ENCODE results near the gene PIWIL4.
"Not testable (repeated sequence)": the region's sequence is repeated elsewhere in the genome, so short reads cannot be mapped to it uniquely, and the experiment has no call there.

The PIWIL4 gene

DNA sequence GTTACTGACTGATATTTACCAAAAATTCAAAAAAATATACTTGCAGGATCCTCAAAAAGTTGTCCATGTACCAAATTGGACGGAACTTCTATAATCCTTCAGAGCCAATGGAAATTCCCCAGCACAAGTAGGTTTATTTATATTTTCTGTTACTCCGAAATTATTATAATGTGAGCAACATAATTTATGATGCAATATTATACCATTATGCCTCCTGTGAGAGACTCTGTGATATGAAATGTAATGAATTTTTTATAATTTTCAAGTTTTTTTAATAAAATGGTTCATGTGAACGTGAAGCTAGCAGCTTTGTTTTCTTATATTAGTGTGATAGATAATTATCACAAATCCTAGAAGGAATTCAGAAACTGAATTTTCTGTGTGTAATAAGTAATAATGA is 18.2 kb downstream of the PIWIL4 start:
- no peak for DNase-seq (ENCODE audit: low spot score)

DNA sequence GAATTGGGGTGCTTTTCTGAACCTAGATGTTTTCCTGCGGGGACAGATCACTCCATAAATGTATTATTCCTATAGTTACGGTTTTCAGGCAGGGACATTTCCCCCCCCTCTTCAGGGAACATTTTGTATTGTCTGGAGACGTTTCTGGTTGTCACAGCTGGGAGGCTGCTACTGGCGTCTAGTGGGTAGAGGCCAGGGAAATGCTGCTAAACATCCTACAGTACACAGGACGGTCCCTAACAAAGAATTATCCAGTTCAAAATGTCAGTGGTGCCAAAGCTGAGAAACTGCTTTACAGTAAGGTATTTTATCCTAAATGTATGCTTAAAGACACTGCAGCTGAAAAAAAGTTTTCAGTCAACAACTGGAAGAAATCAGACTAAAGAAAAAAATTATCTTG is 19.4 kb downstream of the PIWIL4 start:
- DNase-seq (ENCODE audit: low spot score), result no peak

DNA sequence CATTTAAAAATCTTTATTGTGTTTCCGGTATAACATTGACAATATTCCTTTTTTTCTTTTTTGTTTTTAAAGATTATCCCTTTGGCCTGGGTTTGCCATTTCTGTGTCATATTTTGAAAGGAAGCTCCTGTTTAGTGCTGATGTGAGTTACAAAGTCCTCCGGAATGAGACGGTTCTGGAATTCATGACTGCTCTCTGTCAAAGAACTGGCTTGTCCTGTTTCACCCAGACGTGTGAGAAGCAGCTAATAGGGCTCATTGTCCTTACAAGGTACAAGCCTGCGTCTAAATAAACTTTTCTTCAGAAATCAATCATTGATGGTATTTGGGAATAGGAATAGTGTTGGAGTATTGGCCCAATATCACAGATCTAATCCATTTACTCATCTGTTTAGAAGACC is 19.8 kb downstream of the PIWIL4 start:
- no peak for DNase-seq (ENCODE audit: low spot score)

DNA sequence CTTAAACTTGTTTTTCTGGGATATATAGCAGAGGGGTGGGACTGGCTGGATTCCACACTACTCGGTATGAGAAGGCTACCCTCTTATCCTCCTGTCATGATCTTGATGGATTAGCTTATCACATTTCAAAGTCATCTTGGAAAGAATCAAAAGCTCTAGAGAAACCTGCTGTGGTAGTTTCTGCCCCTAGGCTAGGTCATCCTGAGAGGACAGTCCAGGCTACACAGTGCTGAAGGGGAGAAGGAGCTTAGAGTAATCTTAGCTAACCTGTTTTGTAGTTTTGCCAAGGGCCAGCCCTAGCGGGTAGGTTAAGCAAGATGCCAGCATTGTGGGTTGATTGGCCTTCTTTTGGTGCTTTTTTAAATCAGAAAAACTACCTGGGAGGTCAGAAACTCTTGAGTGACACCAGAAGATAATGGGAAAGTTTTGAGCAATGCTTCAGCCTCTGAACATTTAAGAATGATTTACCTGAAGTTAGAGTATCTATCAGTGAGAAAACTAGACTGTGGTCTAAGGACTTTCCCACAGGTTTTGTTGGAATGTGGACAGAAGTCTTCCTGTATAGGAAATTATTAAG is 21.3 kb downstream of the PIWIL4 start:
- no peak for DNase-seq (ENCODE audit: low spot score)

DNA sequence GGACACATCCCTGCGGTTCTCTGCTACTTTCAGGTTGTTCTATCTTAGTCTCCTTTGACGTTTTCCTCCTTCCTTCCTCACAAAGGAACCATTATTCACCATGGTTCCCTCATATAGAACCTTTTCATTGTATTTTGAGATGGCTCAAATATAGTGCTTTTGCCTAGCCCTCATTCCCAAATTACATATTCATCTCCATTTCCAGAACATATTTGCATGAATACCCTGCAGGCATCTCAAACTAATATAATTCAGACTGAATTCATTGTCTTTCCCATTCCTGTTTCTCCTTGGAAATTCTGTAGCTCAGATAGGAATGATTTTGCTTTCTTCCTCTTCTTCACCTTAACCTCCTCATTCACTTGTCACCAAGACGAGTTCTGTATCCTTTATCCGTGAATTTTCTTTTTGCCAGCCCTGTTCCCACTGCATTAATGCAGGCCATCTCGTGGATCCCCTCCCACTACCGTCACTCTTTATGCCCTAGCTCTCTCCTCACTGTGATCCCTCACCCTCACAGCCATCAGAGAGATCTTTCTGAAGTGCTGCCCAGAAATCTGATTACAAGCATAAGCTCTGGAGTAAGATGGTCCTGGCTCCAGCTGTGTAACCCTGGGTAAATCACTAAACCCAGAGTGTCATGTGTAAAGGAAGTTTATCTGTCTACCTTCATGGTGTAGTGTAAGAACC is 23.3 kb downstream of the PIWIL4 start:
- DNase-seq (ENCODE audit: low spot score), result no peak

DNA sequence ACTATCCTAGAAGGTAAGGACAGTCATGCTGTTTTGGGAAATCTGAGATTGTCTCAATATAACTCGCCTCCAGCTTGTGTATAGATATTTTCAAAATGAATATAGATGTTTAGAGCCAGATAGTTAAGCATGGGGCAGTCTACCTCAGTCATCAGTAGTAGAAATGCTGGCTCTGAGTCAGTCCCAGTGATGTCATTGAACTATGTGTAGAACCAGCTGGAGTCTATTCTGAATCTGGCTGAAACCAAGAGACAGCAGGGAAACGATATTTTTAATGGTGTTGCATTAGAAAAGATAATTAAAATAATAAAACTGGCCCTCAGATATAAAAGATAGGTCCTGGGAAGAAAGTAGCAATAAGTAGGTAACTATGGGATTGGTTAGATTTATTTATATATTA is 25.9 kb downstream of the PIWIL4 start:
- no peak for DNase-seq (ENCODE audit: low spot score)

DNA sequence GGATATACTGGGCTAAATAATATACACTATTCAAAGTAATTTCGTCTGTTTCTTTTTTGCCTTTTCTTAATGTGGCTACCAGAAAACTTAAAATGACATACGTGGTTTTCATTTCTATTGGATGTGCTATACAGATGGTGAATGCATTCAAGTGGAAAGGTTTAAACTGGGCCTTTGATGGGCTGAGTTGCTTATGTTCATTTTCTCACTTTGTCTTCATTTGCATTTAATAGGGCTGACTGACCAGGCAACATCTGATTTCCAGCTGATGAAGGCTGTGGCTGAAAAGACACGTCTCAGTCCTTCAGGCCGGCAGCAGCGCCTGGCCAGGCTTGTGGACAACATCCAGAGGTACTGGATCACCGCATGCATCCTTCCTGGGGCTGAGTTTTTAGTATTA is 27.9 kb downstream of the PIWIL4 start:
- DNase-seq (ENCODE audit: low spot score), result no peak

- DNase-seq (ENCODE audit: low spot score), result no peak
Observed at GRCh38 chr11:94597896-94598295, 30.7 kb downstream of the PIWIL4 start.

- no peak for DNase-seq (ENCODE audit: low spot score)
Observed at GRCh38 chr11:94599510-94599909, 32.3 kb downstream of the PIWIL4 start.

GRCh38 chr11:94602430-94603372 is 35.5 kb downstream of the PIWIL4 start:
- no peak for DNase-seq (ENCODE audit: low spot score)

- DNase-seq (ENCODE audit: low spot score), result no peak
Observed at GRCh38 chr11:94603587-94603986, 36.4 kb downstream of the PIWIL4 start.

DNA sequence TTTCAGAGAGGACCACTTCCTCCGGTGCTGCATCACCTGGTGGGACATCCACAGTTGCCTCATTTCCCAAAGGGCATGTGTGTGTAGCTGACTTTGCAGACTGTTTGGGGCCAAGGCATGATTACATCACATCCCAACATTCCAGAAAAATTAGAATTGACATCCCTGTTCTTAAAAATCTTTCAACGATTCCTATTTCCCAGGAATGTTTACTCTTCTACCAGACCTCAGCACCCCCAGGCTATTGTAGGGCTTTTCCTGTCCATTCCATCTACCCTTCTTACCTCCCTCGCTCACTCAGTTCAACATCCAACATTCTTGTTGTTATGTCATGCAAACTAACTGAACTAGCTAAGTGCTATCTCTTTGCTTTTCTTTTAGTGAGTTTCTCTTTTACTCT is 37.3 kb downstream of the PIWIL4 start:
- no peak for DNase-seq (ENCODE audit: low spot score)

DNA sequence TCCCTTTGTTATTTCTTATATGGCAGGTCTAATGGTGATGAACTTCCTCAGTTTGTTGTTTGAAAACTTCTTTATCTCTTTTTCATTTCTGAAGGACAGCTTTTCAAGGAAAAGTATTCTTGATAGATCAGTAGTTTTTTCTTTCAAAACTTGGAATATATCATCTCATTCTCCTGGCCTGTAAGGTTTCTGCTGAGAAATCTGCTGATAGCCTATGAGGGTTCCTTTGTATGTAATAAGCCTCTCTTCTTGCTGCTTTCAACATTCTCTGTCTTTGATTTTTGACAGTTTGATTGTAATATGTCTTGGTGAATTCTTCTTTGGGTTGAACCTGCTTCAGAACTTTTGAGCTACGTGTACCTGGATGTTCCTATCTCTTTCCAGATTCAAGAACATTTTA is 46.0 kb downstream of the PIWIL4 start:
- DNase-seq (ENCODE audit: low spot score), result no peak

DNA sequence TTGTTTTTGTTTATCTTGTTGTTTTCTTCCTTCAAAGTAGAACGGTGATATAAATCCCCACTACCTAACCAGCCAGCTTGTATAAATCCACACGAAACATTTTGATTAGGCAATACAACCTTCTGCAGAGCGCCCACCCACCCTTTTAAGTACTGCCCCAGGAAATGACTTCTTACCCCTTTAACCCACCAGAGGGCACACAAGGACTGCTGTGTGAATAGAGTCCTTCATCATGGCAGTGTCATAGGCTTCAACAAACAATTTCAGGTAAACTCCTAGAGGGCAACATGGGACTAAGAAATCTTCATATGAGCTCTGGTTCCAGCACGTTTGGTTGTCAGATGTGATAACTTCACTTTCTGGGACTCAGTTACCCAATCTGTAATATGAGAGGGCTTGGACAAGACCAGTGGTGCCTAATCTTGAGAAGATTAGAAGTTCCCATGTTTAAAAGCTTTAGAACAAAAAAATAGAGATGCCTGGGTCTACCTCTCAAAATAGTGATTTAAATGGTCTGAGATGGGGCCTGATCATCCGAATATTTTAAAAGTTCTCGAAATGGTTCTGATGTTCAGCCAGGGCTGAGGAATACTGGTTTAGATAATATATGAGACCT is 56.1 kb downstream of the PIWIL4 start:
- DNase-seq (ENCODE audit: low spot score), result peak; percentile 80

- DNase-seq (ENCODE audit: low spot score), result not testable (repeated sequence)
Observed at GRCh38 chr11:94625422-94625821, 58.3 kb downstream of the PIWIL4 start.

GRCh38 chr11:94627003-94627560 is 59.9 kb downstream of the PIWIL4 start:
- DNase-seq (ENCODE audit: low spot score), result not testable (repeated sequence)

DNA sequence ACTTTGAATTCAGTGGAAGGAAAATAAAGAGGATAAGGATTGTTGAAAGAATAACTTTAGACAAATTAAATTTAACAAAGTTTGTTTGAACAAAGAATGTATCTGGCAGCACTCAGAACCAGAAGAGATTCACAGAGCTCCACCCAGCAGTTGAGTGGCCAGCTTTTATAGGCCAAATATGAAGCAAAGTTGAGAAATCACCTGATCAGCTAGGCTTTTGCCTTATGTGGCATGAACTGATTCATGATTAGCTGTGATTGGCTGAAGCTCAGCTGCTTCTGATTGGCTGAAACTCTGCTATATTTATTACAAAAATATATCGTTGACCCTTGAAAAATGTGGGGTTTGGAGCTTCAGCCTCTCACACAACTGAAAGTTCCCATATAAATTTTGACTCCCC is 62.6 kb downstream of the PIWIL4 start:
- no peak for DNase-seq (ENCODE audit: low spot score)

- peak; percentile 12 for DNase-seq (ENCODE audit: low spot score)
Observed at GRCh38 chr11:94630221-94630620, 63.1 kb downstream of the PIWIL4 start.

DNA sequence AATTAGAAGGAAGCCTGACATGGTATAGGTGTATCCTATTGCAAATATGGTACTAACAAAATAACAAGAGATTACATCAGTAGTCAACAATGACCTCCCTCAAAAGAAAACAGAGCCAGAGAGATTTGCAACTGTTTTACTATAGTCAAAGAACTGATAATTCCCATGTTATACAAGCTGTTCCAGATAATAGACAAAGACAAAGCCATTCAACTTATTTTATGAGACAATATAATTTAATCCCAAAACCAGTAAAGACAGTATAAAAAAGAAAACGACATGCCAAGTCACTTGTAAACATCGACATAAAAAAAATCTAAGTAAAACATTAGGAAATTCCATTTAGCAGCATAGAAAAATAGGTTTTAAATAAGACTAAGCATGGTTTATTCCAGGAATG is 65.2 kb downstream of the PIWIL4 start:
- no peak for DNase-seq (ENCODE audit: low spot score)

DNA sequence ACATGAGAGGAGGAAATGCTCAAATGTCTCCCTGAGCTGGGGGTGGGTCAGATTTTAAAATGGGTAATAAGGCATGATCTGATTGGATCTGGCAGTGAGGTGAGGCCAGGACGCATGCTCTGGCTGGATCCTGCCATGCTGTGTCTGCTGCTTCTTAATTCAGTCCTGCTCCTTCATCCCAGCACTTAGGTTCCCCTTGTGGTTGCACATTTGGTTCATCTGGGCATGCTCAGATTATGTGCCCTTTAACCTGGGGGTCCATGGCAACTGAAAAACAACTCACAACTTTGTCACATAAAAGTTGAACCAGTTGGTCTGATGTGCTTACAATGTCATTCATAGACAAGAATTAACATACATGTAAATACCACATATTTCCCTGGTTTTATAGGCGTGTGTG is 67.9 kb downstream of the PIWIL4 start:
- no peak for DNase-seq (ENCODE audit: low spot score)

- DNase-seq (ENCODE audit: low spot score), result no peak
Observed at GRCh38 chr11:94636388-94636949, 69.3 kb downstream of the PIWIL4 start.
